H1 (cell line): Measurements from ENCODE around the gene CELF1. TPM values are rescaled to one million over a fixed set of nuclear protein-coding genes. Genes with fewer than 3 reads are reported as not detected.

Source experiments
- CTCF ChIA-PET: fragments of 300-600 bp; sonication (Branson Sonifier 250); formaldehyde crosslinking; loops from one replicate; lab custom pipeline; 2021; ENCODE audit not compliant: partially characterized antibody; lab: Charles Lee
- POLR2A ChIA-PET: fragments of 300-600 bp; sonication (Branson Sonifier 250); formaldehyde crosslinking; loops from one replicate; lab custom pipeline; 2021; ENCODE audit warnings: inconsistent platforms; ENCODE audit not compliant: partially characterized antibody; lab: Charles Lee
- DNase-seq, 2 experiments: peaks; one replicate each; pipeline versions ENCODE4 v3.0.0 to v3.0.0-alpha.2; 2010 to 2022; ENCODE audit warnings: low spot score in 2 of 2, low read depth in 1 of 2, mixed read lengths in 1 of 2
- FAIRE-seq: peaks from 2 replicates; lab custom pipeline; 2011; peaks lifted over from hg19 to GRCh38; lab: Jason Lieb, UNC
- H2AFZ ChIP-seq: 2 replicates; pipeline ENCODE4 v1.8.1; 2012; ENCODE audit warnings: low read length, inconsistent platforms
- H2AK5ac ChIP-seq: 2 replicates; pipeline ENCODE4 v1.6.1; 2013; ENCODE audit warnings: low read depth, low read length
- H2BK120ac ChIP-seq: replicated peaks from 2 replicates; pipeline ENCODE3; 2013; ENCODE audit warnings: low read depth, low read length, inconsistent platforms
- H2BK12ac ChIP-seq: 2 replicates; pipeline ENCODE4 v1.6.1; 2013; ENCODE audit warnings: low read depth, low read length
- H2BK15ac ChIP-seq: 2 replicates; pipeline ENCODE4 v1.6.1; 2013; ENCODE audit warnings: low read length
- H2BK20ac ChIP-seq: 2 replicates; pipeline ENCODE4 v1.6.1; 2013; ENCODE audit warnings: low read length
- H2BK5ac ChIP-seq: 2 replicates; pipeline ENCODE4 v1.6.1; 2013; ENCODE audit warnings: low read depth, low read length
- H3K14ac ChIP-seq: 2 replicates; pipeline ENCODE4 v1.6.1; 2013; ENCODE audit warnings: inconsistent platforms; ENCODE audit not compliant: insufficient read length
- H3K18ac ChIP-seq: 2 replicates; pipeline ENCODE4 v1.6.1; 2013; ENCODE audit warnings: low read length; ENCODE audit errors: extremely low read depth
- H3K23ac ChIP-seq: 2 replicates; pipeline ENCODE4 v1.6.1; 2013; ENCODE audit warnings: inconsistent platforms; ENCODE audit not compliant: insufficient read length
- H3K23me2 ChIP-seq: 2 replicates; pipeline ENCODE4 v1.6.1; 2013; ENCODE audit warnings: low read depth, low read length
- H3K27ac ChIP-seq: 2 replicates; pipeline ENCODE4 v1.6.1; 2011; ENCODE audit warnings: low read depth, low read length, inconsistent platforms
- H3K27me3 ChIP-seq, 4 experiments: replicated peaks in 1 of 4; 1 replicate in 1 of 4; 2 replicates in 3 of 4; pipeline versions ENCODE4 v1.6.1 to v1.8.1; 2011 to 2013; ENCODE audit warnings: low read length in 3 of 4, mild to moderate bottlenecking in 3 of 4, inconsistent platforms in 2 of 4, mixed read lengths in 2 of 4, moderate library complexity in 1 of 4; ENCODE audit not compliant: control insufficient read depth in 3 of 4, insufficient read depth in 3 of 4; ENCODE audit errors: extremely low read depth in 1 of 4
- H3K36me3 ChIP-seq, 4 experiments: 2 replicates each; pipeline versions ENCODE4 v1.6.1 to v1.8.1; 2011 to 2013; ENCODE audit warnings: mild to moderate bottlenecking in 4 of 4, low read length in 3 of 4, moderate library complexity in 2 of 4, control low read depth in 1 of 4, inconsistent platforms in 1 of 4; ENCODE audit not compliant: insufficient read depth in 4 of 4, control insufficient read depth in 2 of 4
- H3K4ac ChIP-seq: replicated peaks from 2 replicates; pipeline ENCODE3; 2013; ENCODE audit warnings: low read length, low read depth, mixed read lengths, inconsistent platforms; ENCODE audit not compliant: insufficient read length
- H3K4me1 ChIP-seq, 4 experiments: replicated peaks in 1 of 4; 1 replicate in 1 of 4; 2 replicates in 3 of 4; pipeline versions ENCODE4 v1.6.1 to v1.8.1; 2011 to 2013; ENCODE audit warnings: low read length in 3 of 4, inconsistent platforms in 2 of 4, mixed read lengths in 1 of 4; ENCODE audit not compliant: insufficient read depth in 4 of 4, control insufficient read depth in 3 of 4
- H3K4me2 ChIP-seq, 2 experiments: 2 replicates each; pipeline versions ENCODE4 v1.6.1 to v1.8.1; 2011 to 2013; ENCODE audit warnings: low read depth in 2 of 2, low read length in 2 of 2, control low read depth in 1 of 2, inconsistent platforms in 1 of 2, mild to moderate bottlenecking in 1 of 2; ENCODE audit not compliant: insufficient read depth in 1 of 2
- H3K4me3 ChIP-seq, 4 experiments: fragments of 200-600, 300-600 bp in 1 of 4; sonication (generic), shearing (Covaris generic), sonication (Bioruptor Twin) in 1 of 4; 2 replicates each; pipeline versions ENCODE4 v1.5.1 to v1.8.1; 2011 to 2016; ENCODE audit warnings: low read length in 4 of 4, low read depth in 3 of 4, control low read depth in 2 of 4, inconsistent platforms in 2 of 4, mild to moderate bottlenecking in 2 of 4, mixed read lengths in 1 of 4, moderate library complexity in 1 of 4; ENCODE audit not compliant: insufficient read depth in 2 of 4; ENCODE audit errors: extremely low read depth in 1 of 4
- H3K56ac ChIP-seq: replicated peaks from 2 replicates; pipeline ENCODE3; 2013; ENCODE audit warnings: low read depth, mild to moderate bottlenecking, mixed read lengths, low read length, inconsistent platforms; ENCODE audit not compliant: insufficient read length
- H3K79me1 ChIP-seq: 2 replicates; pipeline ENCODE4 v1.6.1; 2013; ENCODE audit warnings: low read depth, low read length, control low read depth
- H3K79me2 ChIP-seq, 2 experiments: 2 replicates each; pipeline versions ENCODE4 v1.6.1 to v1.8.1; 2012 to 2013; ENCODE audit warnings: low read length in 2 of 2, mild to moderate bottlenecking in 2 of 2, inconsistent platforms in 1 of 2; ENCODE audit not compliant: insufficient read depth in 2 of 2, control insufficient read depth in 1 of 2
- H3K9ac ChIP-seq, 4 experiments: replicated peaks in 1 of 4; 1 replicate in 1 of 4; 2 replicates in 3 of 4; pipeline versions ENCODE4 v1.6.1 to v1.8.1; 2011 to 2013; ENCODE audit warnings: low read depth in 3 of 4, low read length in 3 of 4, control low read depth in 2 of 4, mild to moderate bottlenecking in 2 of 4, moderate library complexity in 2 of 4, inconsistent platforms in 1 of 4; ENCODE audit errors: extremely low read depth in 1 of 4
- H3K9me3 ChIP-seq, 2 experiments: 2 replicates each; pipeline versions ENCODE4 v1.6.1 to v1.8.1; 2012 to 2013; ENCODE audit warnings: mild to moderate bottlenecking in 2 of 2, moderate library complexity in 2 of 2, control low read depth in 1 of 2, inconsistent platforms in 1 of 2, low read depth in 1 of 2, low read length in 1 of 2, mixed read lengths in 1 of 2; ENCODE audit not compliant: insufficient read depth in 2 of 2
- H4K20me1 ChIP-seq, 2 experiments: replicated peaks in 1 of 2; 2 replicates each; pipeline versions ENCODE3 to v1.8.1; 2011 to 2013; ENCODE audit warnings: inconsistent platforms in 2 of 2, low read length in 2 of 2, mild to moderate bottlenecking in 1 of 2; ENCODE audit not compliant: insufficient read depth in 2 of 2, control insufficient read depth in 1 of 2
- H4K5ac ChIP-seq: 2 replicates; pipeline ENCODE4 v1.6.1; 2013; ENCODE audit warnings: low read length, low read depth, mixed read lengths, inconsistent platforms; ENCODE audit not compliant: insufficient read length
- H4K8ac ChIP-seq: 2 replicates; pipeline ENCODE4 v1.8.0; 2013; ENCODE audit warnings: mild to moderate bottlenecking, moderate library complexity, low read length, inconsistent platforms; ENCODE audit not compliant: insufficient read depth; ENCODE audit errors: extremely low read depth
- H4K91ac ChIP-seq: replicated peaks from 2 replicates; pipeline ENCODE3; 2013; ENCODE audit warnings: low read length, mixed read lengths, inconsistent platforms; ENCODE audit not compliant: insufficient read length
- BRCA1 ChIP-seq: IDR thresholded peaks from 2 replicates; pipeline ENCODE4 v1.6.1; 2012; ENCODE audit warnings: low read depth, low read length, improper control_type of control experiment
- CREB1 ChIP-seq: IDR thresholded peaks from 2 replicates; pipeline ENCODE4 v1.6.1; 2012; ENCODE audit warnings: inconsistent platforms
- GABPA ChIP-seq: IDR thresholded peaks from 2 replicates; pipeline ENCODE4 v1.6.1; 2011; ENCODE audit warnings: mild to moderate bottlenecking, low read length, moderate library complexity, borderline replicate concordance; ENCODE audit not compliant: insufficient read depth
- JUN ChIP-seq: IDR thresholded peaks from 2 replicates; pipeline ENCODE4 v1.6.1; 2011; ENCODE audit warnings: low read depth, mild to moderate bottlenecking, improper control_type of control experiment, low read length
- JUND ChIP-seq: IDR thresholded peaks from 2 replicates; pipeline ENCODE4 v1.6.1; 2011; ENCODE audit warnings: mild to moderate bottlenecking, improper control_type of control experiment, low read length
- KDM1A ChIP-seq: fragments of 200-600, 300-600 bp; sonication (generic); IDR thresholded peaks from 2 replicates; pipeline ENCODE4 v1.7.1; 2016; ENCODE audit warnings: mild to moderate bottlenecking, low read length, borderline replicate concordance
- NANOG ChIP-seq: IDR thresholded peaks from 2 replicates; pipeline ENCODE4 v1.6.1; 2011; ENCODE audit warnings: low read length, low read depth, mild to moderate bottlenecking, inconsistent platforms; ENCODE audit not compliant: insufficient read depth, poor library complexity, severe bottlenecking
- RXRA ChIP-seq: IDR thresholded peaks from 2 replicates; pipeline ENCODE4 v1.6.1; 2011; ENCODE audit warnings: low read depth, mild to moderate bottlenecking, low read length, moderate library complexity; ENCODE audit not compliant: insufficient read depth
- TAF1 ChIP-seq: IDR thresholded peaks from 2 replicates; pipeline ENCODE4 v1.6.1; 2011; ENCODE audit warnings: mild to moderate bottlenecking, low read depth, low read length
- ZNF274 ChIP-seq: IDR thresholded peaks from 2 replicates; pipeline ENCODE4 v1.7.0; 2012; ENCODE audit warnings: low read length, borderline replicate concordance; ENCODE audit errors: extremely low read depth
- WGBS, 2 experiments: shearing (Covaris generic) in 1 of 2; methylation state at CpG; one replicate each; pipeline versions ENCODE4 v1.1.6 to v1.1.7; 2013 to 2015; ENCODE audit warnings: low lambda C conversion rate in 2 of 2, mixed read lengths in 2 of 2, inconsistent platforms in 1 of 2, low coverage in 1 of 2, missing lambda C conversion rate in 1 of 2; ENCODE audit not compliant: insufficient replicate concordance in 2 of 2, insufficient coverage in 1 of 2, insufficient read length in 1 of 2; ENCODE audit errors: extremely low coverage in 1 of 2, missing lambda C conversion rate in 1 of 2; 5-methylcytosine and 5-hydroxymethylcytosine counted together
- polyA plus RNA-seq, 7 experiments: library from polyadenylated mRNA; depleted of rRNA in 3 of 7; stranded (reverse) in 5 of 7; unstranded in 2 of 7; fragments of >200 nt in 5 of 7; fragments of 200-250 nt in 2 of 7; gene quantifications; 1 replicate in 5 of 7; 2 replicates in 1 of 7; 4 replicates in 1 of 7; pipeline versions ENCODE4 v1.2.1 to v1.2.3, GENCODE V29; 2011 to 2013; ENCODE audit warnings: missing spikeins in 2 of 7, mixed read lengths in 2 of 7
- total RNA-seq: library from RNA; stranded (reverse); fragmentation: NEBNext Ultra II Directional; extraction: Animal tissue kit (Norgen Biotek cat#: 25700); gene quantifications from 2 replicates; pipeline ENCODE4 v1.2.1, GENCODE V29; 2021
- TF ChIP-seq, protein P1 (sequence below): IDR thresholded peaks from 2 replicates; pipeline ENCODE4 v1.6.1; 2012; ENCODE audit warnings: low read length, inconsistent platforms

CELF1 gene
- total and polyA plus RNA-seq, 2 of the 8 experiments (the other 6 are each of a cell fraction or from before 2014, with no cell fraction given), result 131 to 197 TPM

GRCh38 chr11:47564933-47565339, 12.0 kb upstream of the CELF1 start:
- peak overlapping the region; percentile 36 for H2AFZ ChIP-seq
- peaks cover 3% of the 10 kb centered on the region; the same call in 1 of the 2 replicates for H3K79me1 ChIP-seq
- no peak overlapping the region for H2BK12ac ChIP-seq
- H3K23ac ChIP-seq, result no peak overlapping the region
- peak overlapping the region; percentile 15 for H4K5ac ChIP-seq
- H2BK15ac ChIP-seq, result 0 out of 2 replicates have a peak overlapping the region, but pooled peaks have one; percentile 46
- H3K4me3 ChIP-seq, result peak overlapping the region; percentile 44 to 96 (median 95)
- peak overlapping the region; percentile 87; the same call in 1 of the 2 replicates for H3K18ac ChIP-seq
- no peak for DNase-seq
- H3K27me3 ChIP-seq, result no peaks in the 10 kb centered on the region
- no peak overlapping the region; the same call in 1 of the 2 replicates for H2BK5ac ChIP-seq
- peaks cover 0 to 13% of the 10 kb centered on the region in 2 experiments; a peak in 2 of 4 replicates for H3K79me2 ChIP-seq
- POLR2A ChIA-PET, result interaction anchor here (0.6 to 6.6 kb wide), 20 partner anchors 9 to 147 kb away, joined by 3 to 83 read pairs (median 5); partner anchors contain the start of genes C1QTNF4, CELF1, KBTBD4 and NDUFS3
- H4K20me1 ChIP-seq, result peaks cover 0 to 2% of the 10 kb centered on the region in 2 experiments
- peak overlapping the region; percentile 59 for H2BK120ac ChIP-seq
- peaks cover 0 to 8% (median 0%) of the 10 kb centered on the region in 4 experiments; a peak in 3 of 8 replicates for H3K36me3 ChIP-seq
- H3K9ac ChIP-seq, result peak overlapping the region in 3 of 4 experiments; percentile 92 to 96 (median 95); a peak in 5 of 7 replicates
- H2BK20ac ChIP-seq, result no peak overlapping the region
- CTCF ChIA-PET, result interaction anchor here (0.6 to 1.7 kb wide), 4 partner anchors 12 to 57 kb away, joined by 3 to 6 read pairs (median 3); partner anchors contain the start of genes KBTBD4 and NDUFS3
- FAIRE-seq, result no peak
- H3K23me2 ChIP-seq, result peaks cover 3% of the 10 kb centered on the region; the same call in 1 of the 2 replicates
- 20% methylated on average over 7 of the region's 11 CpGs; no CpG with 5 or more reads in 1 of the 2 experiments for WGBS, 2 experiments
- H3K4ac ChIP-seq, result no peak overlapping the region
- peak overlapping the region; percentile 60 to 77 for H3K4me2 ChIP-seq
- H3K4me1 ChIP-seq, result peaks cover 0 to 3% (median 1%) of the 10 kb centered on the region in 4 experiments; a peak in 1 of 7 replicates
- no peaks in the 10 kb centered on the region for H3K9me3 ChIP-seq
- H3K56ac ChIP-seq, result peak overlapping the region; percentile 40
- no peak overlapping the region for H3K14ac ChIP-seq
- peak overlapping the region; percentile 84; the same call in 1 of the 2 replicates for H4K8ac ChIP-seq
- peak overlapping the region; percentile 53; the same call in 1 of the 2 replicates for H3K27ac ChIP-seq
- peak overlapping the region; percentile 22 for H4K91ac ChIP-seq
- H2AK5ac ChIP-seq, result no peak overlapping the region
- TF ChIP-seq JUND (no peak), KDM1A (no peak), CREB1 (no peak), BRCA1 (no peak), ZNF274 (no peak), JUN (no peak), RXRA (no peak), NANOG (no peak), TAF1 (no peak), GABPA (no peak)
- TF ChIP-seq, protein P1, sequence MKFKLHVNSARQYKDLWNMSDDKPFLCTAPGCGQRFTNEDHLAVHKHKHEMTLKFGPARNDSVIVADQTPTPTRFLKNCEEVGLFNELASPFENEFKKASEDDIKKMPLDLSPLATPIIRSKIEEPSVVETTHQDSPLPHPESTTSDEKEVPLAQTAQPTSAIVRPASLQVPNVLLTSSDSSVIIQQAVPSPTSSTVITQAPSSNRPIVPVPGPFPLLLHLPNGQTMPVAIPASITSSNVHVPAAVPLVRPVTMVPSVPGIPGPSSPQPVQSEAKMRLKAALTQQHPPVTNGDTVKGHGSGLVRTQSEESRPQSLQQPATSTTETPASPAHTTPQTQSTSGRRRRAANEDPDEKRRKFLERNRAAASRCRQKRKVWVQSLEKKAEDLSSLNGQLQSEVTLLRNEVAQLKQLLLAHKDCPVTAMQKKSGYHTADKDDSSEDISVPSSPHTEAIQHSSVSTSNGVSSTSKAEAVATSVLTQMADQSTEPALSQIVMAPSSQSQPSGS, result no peak
